IMR-90 (cell line): Measurements from ENCODE around the gene AOPEP.

Experiments
- BHLHE40 ChIP-seq: fragments of 150-350 bp; IDR thresholded peaks from 2 replicates; pipeline ENCODE4 v1.6.1; 2016; ENCODE audit warnings: mild to moderate bottlenecking, low read depth, low read length
- CEBPB ChIP-seq: IDR thresholded peaks from 2 replicates; pipeline ENCODE4 v1.6.1; 2012; ENCODE audit warnings: low read depth, low read length, improper control_type of control experiment
- CHD1 ChIP-seq: IDR thresholded peaks from 2 replicates; pipeline ENCODE4 v1.6.1; 2012; ENCODE audit warnings: low read depth, low read length, improper control_type of control experiment
- ELK1 ChIP-seq: fragments of 150-350 bp; IDR thresholded peaks from 2 replicates; pipeline ENCODE4 v1.6.1; 2016; ENCODE audit warnings: low read depth, mild to moderate bottlenecking, low read length, moderate library complexity, borderline replicate concordance
- FOS ChIP-seq: fragments of 150-350 bp; IDR thresholded peaks from 2 replicates; pipeline ENCODE4 v1.6.1; 2016; ENCODE audit warnings: low read depth, low read length
- MAFK ChIP-seq: IDR thresholded peaks from 2 replicates; pipeline ENCODE4 v1.6.1; 2012; ENCODE audit warnings: low read depth, low read length, improper control_type of control experiment
- MAZ ChIP-seq: IDR thresholded peaks from 2 replicates; pipeline ENCODE4 v1.6.1; 2012; ENCODE audit warnings: low read depth, mild to moderate bottlenecking, low read length, improper control_type of control experiment, moderate library complexity, borderline replicate concordance
- MXI1 ChIP-seq: IDR thresholded peaks from 2 replicates; pipeline ENCODE4 v1.6.1; 2012; ENCODE audit warnings: low read depth, mild to moderate bottlenecking, low read length, moderate library complexity, borderline replicate concordance
- POLR2A ChIP-seq: IDR thresholded peaks from 2 replicates; pipeline ENCODE4 v1.6.1; 2012; ENCODE audit warnings: mild to moderate bottlenecking, low read depth, low read length
- RAD21 ChIP-seq: IDR thresholded peaks from 2 replicates; pipeline ENCODE4 v1.6.1; 2012; ENCODE audit warnings: low read length, improper control_type of control experiment
- RFX5 ChIP-seq: IDR thresholded peaks from 2 replicates; pipeline ENCODE4 v1.8.0; 2012; ENCODE audit warnings: low read depth, mild to moderate bottlenecking, low read length, moderate library complexity
- SMC3 ChIP-seq: fragments of 150-350 bp; IDR thresholded peaks from 2 replicates; pipeline ENCODE4 v1.6.1; 2016; ENCODE audit warnings: low read depth, mild to moderate bottlenecking, antibody characterized with exemption, low read length, moderate library complexity
- TF ChIP-seq, protein P1 (sequence below): conservative IDR thresholded peaks from 2 replicates; pipeline ENCODE4 v1.5.1; 2012; ENCODE audit warnings: mild to moderate bottlenecking, low read depth, low read length, improper control_type of control experiment
- TF ChIP-seq, protein P2 (sequence below): fragments of 150-350 bp; IDR thresholded peaks from 2 replicates; pipeline ENCODE4 v1.6.1; 2017; ENCODE audit warnings: mild to moderate bottlenecking, antibody characterized with exemption, low read length, low read depth

GRCh38 chr9:94865582-94866452 lies 139.3 kb downstream of the AOPEP start:
- TF ChIP-seq MXI1 (peak; percentile 84; the same call in 1 of the 2 replicates), RFX5 (no peak), FOS (no peak), POLR2A (no peak), MAFK (no peak), RAD21 (0 out of 2 replicates have a peak, but pooled peaks have one; percentile 1), CEBPB (no peak), CHD1 (no peak), SMC3 (no peak), MAZ (no peak), BHLHE40 (no peak), ELK1 (no peak)
- TF ChIP-seq, protein P1, sequence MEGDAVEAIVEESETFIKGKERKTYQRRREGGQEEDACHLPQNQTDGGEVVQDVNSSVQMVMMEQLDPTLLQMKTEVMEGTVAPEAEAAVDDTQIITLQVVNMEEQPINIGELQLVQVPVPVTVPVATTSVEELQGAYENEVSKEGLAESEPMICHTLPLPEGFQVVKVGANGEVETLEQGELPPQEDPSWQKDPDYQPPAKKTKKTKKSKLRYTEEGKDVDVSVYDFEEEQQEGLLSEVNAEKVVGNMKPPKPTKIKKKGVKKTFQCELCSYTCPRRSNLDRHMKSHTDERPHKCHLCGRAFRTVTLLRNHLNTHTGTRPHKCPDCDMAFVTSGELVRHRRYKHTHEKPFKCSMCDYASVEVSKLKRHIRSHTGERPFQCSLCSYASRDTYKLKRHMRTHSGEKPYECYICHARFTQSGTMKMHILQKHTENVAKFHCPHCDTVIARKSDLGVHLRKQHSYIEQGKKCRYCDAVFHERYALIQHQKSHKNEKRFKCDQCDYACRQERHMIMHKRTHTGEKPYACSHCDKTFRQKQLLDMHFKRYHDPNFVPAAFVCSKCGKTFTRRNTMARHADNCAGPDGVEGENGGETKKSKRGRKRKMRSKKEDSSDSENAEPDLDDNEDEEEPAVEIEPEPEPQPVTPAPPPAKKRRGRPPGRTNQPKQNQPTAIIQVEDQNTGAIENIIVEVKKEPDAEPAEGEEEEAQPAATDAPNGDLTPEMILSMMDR: no peak
- TF ChIP-seq, protein P2, sequence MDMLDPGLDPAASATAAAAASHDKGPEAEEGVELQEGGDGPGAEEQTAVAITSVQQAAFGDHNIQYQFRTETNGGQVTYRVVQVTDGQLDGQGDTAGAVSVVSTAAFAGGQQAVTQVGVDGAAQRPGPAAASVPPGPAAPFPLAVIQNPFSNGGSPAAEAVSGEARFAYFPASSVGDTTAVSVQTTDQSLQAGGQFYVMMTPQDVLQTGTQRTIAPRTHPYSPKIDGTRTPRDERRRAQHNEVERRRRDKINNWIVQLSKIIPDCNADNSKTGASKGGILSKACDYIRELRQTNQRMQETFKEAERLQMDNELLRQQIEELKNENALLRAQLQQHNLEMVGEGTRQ: peak; percentile 16; the same call in 1 of the 2 replicates
